Stimulated activated CD8-positive, alpha-beta memory T cell treated with anti-CD3 and anti-CD28 coated beads, Interleukin-12 subunit alpha, Interleukin-12 subunit beta, amount 100 ng/mL, for 4 hours (primary cell): ENCODE results near the gene KAT7.

Source experiments
- DNase-seq: peaks from one replicate; pipeline ENCODE4 v3.0.0-alpha.2; 2020; ENCODE audit warnings: low read depth

KAT7 gene

DNA sequence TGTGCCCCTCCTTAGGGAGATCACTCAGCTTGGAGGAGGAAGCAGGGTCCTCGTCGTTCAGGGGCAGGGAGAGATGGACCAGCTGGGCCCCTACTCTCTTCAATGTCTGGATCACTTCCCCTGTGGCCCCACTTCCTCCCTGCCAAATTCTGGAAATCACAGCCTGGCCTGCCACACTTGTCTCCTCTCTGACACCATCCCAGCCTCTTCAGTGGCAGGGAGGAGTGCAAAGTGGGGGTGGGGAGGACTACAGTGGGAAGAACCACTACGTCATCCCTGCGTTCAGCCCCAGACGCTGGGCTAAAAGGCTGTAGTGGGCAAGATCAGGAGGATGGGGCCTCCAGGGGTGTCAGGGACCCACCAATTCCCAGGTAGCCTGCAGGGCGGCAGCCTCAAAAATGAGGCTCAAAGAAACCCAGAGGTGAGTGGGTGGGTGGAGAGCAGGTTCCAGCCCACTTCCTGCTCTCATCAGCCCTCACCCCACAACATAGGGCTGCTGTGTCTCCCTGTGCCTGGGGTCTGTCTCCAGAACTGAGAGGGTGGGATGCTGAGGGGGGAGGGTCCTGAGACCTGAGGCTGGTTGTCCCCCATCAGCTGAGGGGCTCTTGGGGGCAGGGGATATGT lies 84.4 kb downstream of the KAT7 start:
- DNase-seq = no peak

DNA sequence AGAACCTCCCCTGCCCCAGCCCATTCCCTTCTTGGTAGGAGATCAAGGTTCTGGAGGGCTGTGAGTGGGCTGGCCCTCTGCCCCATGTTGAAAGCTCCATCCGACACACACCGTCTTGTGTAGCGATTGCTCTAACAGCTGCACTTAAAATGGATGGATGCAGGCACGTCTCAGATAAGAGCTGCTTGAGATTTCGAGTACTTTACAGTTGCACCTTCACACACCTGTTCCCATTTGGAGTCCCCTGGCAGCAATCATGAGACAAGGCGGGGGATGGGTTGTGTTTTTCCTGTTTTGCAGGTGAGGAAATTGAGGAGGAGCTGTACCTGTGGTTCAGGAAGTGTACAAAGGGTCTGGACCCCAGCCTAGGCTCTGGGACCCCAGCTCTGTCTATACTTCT lies 85.0 kb downstream of the KAT7 start:
- DNase-seq = no peak

DNA sequence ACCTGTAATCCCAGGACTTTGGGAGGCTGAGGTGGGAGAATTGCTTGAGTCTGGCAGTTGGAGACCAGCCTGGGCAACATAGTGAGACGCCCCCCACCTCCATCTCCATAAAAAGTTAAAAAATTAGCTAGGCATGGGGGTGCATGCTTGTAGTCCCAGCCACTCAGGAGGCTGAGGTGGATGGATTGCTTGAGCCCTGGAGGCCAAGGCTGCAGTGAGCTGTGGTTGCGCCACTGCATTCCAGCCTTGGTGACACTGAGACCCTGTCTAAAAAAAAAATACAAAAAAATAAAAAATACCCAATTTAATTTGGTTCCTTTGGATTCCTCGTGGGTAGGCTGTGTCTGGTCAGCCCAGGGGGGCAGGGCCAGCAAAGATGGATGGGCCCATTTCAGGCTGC lies 85.4 kb downstream of the KAT7 start:
- no peak for DNase-seq

DNA sequence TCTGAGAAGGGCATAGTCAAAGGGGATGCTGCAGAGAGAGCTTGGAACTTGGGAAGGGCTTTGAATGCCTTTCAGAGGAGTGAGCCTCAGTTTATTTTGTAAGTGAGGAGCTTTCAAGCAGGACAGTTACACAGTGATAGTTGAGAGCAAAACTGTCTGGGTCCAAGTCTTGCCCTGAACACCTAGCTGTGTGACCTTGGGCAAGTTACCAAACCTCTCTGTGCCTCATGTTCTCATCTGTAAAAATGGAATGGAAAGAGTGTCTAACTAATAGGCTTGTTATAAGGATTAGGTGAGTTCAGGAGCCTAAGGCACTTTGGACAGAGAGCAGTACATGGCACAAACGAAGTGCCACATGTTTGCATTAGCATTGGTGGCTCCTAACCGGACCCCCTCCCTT lies 86.4 kb downstream of the KAT7 start:
- no peak for DNase-seq

DNA sequence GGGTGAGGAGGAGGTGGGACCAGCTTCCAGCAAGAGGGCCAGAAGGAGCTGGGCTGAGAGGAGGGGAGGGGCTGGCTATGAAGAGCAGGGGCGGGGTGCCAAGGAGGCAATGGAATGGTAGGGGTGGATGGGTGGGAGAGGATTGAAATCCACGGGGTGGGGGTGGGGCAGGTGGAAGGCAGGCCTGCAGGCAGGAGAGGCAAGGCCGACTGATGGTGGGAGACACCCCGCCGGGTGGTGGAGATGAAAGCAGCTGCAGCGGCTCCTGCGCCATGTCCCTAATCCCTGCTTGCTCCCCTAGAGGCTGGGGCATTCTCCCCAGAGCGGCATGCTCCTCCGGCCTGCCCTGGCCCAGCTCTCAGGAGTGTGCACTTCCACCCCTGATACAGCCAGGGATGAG lies 87.2 kb downstream of the KAT7 start:
- no peak for DNase-seq

DNA sequence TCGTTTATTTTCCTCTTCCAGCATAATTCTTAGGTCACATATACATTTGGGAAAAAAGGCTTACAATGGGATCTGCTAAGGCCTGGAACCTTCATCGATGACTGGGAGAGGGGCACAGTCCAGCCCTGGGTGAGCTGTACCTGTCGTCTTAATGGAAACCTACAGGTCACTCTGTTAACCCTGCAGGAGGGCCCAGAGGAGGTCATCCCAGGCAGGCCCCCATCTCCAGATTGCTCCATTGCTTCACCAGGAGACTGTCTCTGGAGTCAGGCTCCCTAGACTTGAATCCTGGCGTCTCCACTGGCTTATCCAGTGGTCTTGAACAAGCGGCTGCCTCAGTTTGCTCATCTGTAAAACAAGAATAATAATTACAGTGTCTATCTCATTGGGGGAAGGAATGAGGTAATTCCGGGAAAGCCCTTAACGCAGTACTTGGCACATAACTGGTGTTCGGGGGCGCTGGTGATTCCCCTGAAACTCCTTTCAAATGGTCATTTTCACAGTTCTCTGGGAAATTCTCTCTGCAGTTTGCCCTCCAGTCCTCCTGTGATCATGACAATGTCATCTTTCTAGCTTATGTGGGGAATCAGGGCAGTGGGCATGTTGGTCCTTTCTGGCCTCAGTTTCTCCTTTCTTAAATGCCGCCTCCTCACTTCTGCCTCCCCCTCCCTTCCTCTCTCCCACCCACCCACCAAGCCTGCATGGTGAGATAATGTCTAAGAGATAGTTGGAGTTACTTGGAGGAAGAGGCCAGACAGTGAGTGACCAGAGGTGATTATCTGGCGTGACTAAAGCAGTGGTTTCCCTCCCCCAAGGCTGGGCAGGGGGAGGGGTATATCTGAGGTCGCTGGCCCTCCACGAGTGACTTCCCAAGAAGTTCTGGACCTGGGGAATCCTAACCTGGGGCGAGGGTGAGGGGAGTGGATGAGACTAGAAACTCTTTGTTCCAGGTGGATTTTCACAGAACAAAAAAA lies 90.7 kb downstream of the KAT7 start:
- no peak for DNase-seq

DNA sequence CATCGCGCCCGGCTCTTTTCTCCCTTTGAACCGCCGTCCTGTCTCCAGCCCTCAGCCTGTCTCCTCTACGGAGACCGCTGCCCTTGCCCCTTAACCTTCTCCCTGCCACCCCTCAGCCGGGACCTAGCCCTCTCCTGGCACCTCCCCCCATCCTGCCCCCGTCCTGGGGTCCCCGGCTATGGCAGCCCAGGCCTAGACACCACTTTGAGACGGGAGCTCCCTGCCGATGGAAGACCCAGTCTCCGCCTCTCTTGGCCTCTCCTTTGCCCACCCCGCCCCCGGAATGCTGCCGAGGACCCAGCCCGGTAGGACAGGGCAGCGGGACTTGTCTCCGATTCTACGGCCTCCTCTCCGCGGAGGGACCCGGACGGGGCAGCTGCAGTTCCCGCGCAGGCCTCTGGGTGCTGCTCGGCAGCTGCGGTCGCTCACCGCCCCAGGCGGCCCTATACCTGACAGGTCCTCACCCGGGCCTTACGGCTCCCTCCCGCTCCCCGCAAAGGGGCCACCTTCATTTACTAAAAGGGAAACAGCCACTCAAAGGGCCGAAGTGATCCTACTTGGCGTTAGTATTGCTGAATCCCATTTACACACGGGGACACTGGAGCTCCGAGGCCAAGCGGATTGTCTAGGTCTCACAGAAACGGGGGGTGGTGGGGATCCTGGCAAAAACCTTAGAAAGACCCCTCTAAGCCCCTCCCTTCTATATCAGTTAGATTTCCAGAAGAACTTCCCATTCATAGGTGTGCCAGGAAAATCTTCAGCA lies 92.0 kb downstream of the KAT7 start:
- DNase-seq = peak; percentile 43

DNA sequence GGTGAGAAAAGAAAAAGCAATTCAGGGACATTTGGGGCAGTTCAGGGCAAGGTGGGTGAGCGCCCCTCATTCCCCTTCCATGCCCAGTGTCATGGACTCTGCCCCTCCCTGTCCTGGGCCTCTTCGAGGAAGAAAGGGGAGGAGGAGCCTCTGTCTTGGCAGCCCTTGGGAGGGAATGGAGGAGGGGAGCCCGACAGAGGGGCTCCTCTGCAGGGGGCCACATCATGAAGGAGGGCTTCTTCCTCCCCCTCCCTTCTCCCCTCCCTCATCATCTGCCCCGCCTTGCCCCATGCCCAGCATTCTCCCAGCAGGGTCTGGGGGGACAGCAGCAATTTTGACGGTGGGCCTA lies 92.5 kb downstream of the KAT7 start:
- no peak for DNase-seq

DNA sequence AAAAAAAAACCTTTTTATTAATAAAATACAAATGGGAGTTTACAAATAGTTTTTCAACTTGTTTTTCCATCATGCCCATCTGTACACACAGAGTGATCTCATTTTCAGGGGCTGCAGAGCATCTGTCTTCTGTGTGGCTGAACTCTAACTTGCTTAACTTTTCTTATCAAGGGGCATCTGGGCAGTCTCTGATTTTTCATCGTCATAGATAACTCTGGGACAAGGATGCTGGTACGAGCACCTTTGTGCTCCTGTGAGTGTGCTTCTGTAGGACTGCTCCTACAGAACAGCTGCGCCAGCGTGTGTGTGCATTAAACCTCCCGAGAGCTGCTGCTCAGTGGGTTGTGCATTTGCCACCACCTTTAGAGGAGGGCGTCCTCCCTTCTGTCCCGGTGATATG lies 94.0 kb downstream of the KAT7 start:
- DNase-seq = no peak
